OCI-LY1 (cell line): ENCODE results near the gene GOT1.

Source experiments
- EZH2 ChIP-seq: fragments of 200-600 bp; sonication (generic), shearing (Covaris generic); IDR thresholded peaks from 2 replicates; pipeline ENCODE4 v1.8.0; 2017; ENCODE audit warnings: borderline replicate concordance, mixed run types, mild to moderate bottlenecking, antibody characterized with exemption, low read length, moderate library complexity, mixed read lengths
- TF ChIP-seq, protein P1 (sequence below): fragments of 200-600 bp; sonication (generic), shearing (Covaris generic); IDR thresholded peaks from 2 replicates; pipeline ENCODE4 v1.5.1; 2017; ENCODE audit warnings: mild to moderate bottlenecking, antibody characterized with exemption, low read length, moderate library complexity, mixed read lengths

- TF ChIP-seq, protein P1, sequence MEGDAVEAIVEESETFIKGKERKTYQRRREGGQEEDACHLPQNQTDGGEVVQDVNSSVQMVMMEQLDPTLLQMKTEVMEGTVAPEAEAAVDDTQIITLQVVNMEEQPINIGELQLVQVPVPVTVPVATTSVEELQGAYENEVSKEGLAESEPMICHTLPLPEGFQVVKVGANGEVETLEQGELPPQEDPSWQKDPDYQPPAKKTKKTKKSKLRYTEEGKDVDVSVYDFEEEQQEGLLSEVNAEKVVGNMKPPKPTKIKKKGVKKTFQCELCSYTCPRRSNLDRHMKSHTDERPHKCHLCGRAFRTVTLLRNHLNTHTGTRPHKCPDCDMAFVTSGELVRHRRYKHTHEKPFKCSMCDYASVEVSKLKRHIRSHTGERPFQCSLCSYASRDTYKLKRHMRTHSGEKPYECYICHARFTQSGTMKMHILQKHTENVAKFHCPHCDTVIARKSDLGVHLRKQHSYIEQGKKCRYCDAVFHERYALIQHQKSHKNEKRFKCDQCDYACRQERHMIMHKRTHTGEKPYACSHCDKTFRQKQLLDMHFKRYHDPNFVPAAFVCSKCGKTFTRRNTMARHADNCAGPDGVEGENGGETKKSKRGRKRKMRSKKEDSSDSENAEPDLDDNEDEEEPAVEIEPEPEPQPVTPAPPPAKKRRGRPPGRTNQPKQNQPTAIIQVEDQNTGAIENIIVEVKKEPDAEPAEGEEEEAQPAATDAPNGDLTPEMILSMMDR, result no peak
- no peak for TF ChIP-seq EZH2
These were observed 14.1 kb upstream of the GOT1 start for GRCh38 chr10:99444383-99445045.
